ENCODE measurements around the gene GFOD2.

Gene GFOD2

GRCh38 chr16:67645397-67646121 lies 73.6 kb downstream of the GFOD2 start:
- TF ChIP-seq CTCF (conservative IDR thresholded peaks at IDR 0.05): no peak
- peak overlapping the region; percentile 80 for H3K27ac ChIP-seq

- peak overlapping the region; percentile 80 for H3K27ac ChIP-seq
- no peak for TF ChIP-seq CTCF (conservative IDR thresholded peaks at IDR 0.05)
Measured at GRCh38 chr16:67644038-67644437, 75.1 kb downstream of the GFOD2 start.

GRCh38 chr16:67641779-67642708 lies 77.1 kb downstream of the GFOD2 start:
- no peak for TF ChIP-seq CTCF (conservative IDR thresholded peaks at IDR 0.05)
- peak overlapping the region; percentile 80 for H3K27ac ChIP-seq

- no peak for TF ChIP-seq CTCF (conservative IDR thresholded peaks at IDR 0.05)
- no peak overlapping the region for H3K27ac ChIP-seq
Measured at GRCh38 chr16:67637625-67638024, 81.5 kb downstream of the GFOD2 start.

GRCh38 chr16:67636713-67637112 lies 82.4 kb downstream of the GFOD2 start:
- no peak for TF ChIP-seq CTCF (conservative IDR thresholded peaks at IDR 0.05)
- no peak overlapping the region for H3K27ac ChIP-seq

GRCh38 chr16:67632415-67633172 lies 86.5 kb downstream of the GFOD2 start:
- TF ChIP-seq CTCF (conservative IDR thresholded peaks at IDR 0.05): no peak
- H3K27ac ChIP-seq: no peak overlapping the region

- H3K27ac ChIP-seq: no peak overlapping the region
- no peak for TF ChIP-seq CTCF (conservative IDR thresholded peaks at IDR 0.05)
Measured at GRCh38 chr16:67628216-67628615, 90.9 kb downstream of the GFOD2 start.

All from VCaP (cell line).